Keratinocyte (primary cell): ENCODE results near the gene PTCHD1. TPM values are rescaled to one million over a fixed set of nuclear protein-coding genes. Genes with fewer than 3 reads are reported as not detected.

Experiments used
- DNase-seq: peaks from one replicate; pipeline ENCODE4 v3.0.0-alpha.2; 2011; ENCODE audit warnings: low read depth, missing footprints, low spot score
- FAIRE-seq: peaks from 2 replicates; lab custom pipeline; 2011; peaks lifted over from hg19 to GRCh38; lab: Jason Lieb, UNC
- H2AFZ ChIP-seq: 2 replicates; pipeline ENCODE4 v1.6.0; 2012; ENCODE audit warnings: low read length, control low read depth, inconsistent platforms; ENCODE audit not compliant: control insufficient read depth
- H3K27ac ChIP-seq: 2 replicates; pipeline ENCODE4 v1.5.1; 2011; ENCODE audit warnings: low read length; ENCODE audit not compliant: control insufficient read depth, insufficient read depth
- H3K27me3 ChIP-seq: 3 replicates; pipeline ENCODE4 v1.6.0; 2011; ENCODE audit warnings: low read length; ENCODE audit not compliant: control insufficient read depth, insufficient read depth; ENCODE audit errors: extremely low read depth
- H3K36me3 ChIP-seq, 2 experiments: 2 replicates in 1 of 2; 3 replicates in 1 of 2; pipeline ENCODE4 v1.5.1; 2011; ENCODE audit warnings: low read length in 2 of 2, mild to moderate bottlenecking in 1 of 2; ENCODE audit not compliant: control insufficient read depth in 2 of 2, insufficient read depth in 2 of 2; ENCODE audit errors: extremely low read depth in 1 of 2
- H3K4me1 ChIP-seq: 3 replicates; pipeline ENCODE4 v1.5.1; 2011; ENCODE audit warnings: low read length; ENCODE audit not compliant: control insufficient read depth, insufficient read depth; ENCODE audit errors: extremely low read depth
- H3K4me2 ChIP-seq: 3 replicates; pipeline ENCODE4 v1.6.0; 2011; ENCODE audit warnings: low read depth, low read length; ENCODE audit not compliant: control insufficient read depth, insufficient read depth; ENCODE audit errors: extremely low read depth
- H3K4me3 ChIP-seq, 3 experiments: fragments of 200-600 bp in 1 of 3; sonication (generic) in 1 of 3; 2 replicates in 2 of 3; 3 replicates in 1 of 3; pipeline ENCODE4 v1.5.1; 2011 to 2016; ENCODE audit warnings: low read length in 3 of 3, mild to moderate bottlenecking in 3 of 3, control low read depth in 2 of 3, inconsistent platforms in 1 of 3, low read depth in 1 of 3, mixed read lengths in 1 of 3, mixed run types in 1 of 3, moderate library complexity in 1 of 3; ENCODE audit not compliant: control insufficient read depth in 2 of 3, insufficient read depth in 2 of 3; ENCODE audit errors: extremely low read depth in 1 of 3
- H3K79me2 ChIP-seq: 2 replicates; pipeline ENCODE4 v1.6.0; 2012; ENCODE audit warnings: low read length; ENCODE audit not compliant: control insufficient read depth, insufficient read depth
- H3K9ac ChIP-seq: 3 replicates; pipeline ENCODE4 v1.6.0; 2011; ENCODE audit warnings: low read length; ENCODE audit not compliant: control insufficient read depth, insufficient read depth; ENCODE audit errors: extremely low read depth
- H3K9me1 ChIP-seq: 3 replicates; pipeline ENCODE4 v1.6.0; 2011; ENCODE audit warnings: low read length; ENCODE audit not compliant: control insufficient read depth, insufficient read depth; ENCODE audit errors: extremely low read depth
- H3K9me3 ChIP-seq: 2 replicates; pipeline ENCODE4 v1.5.1; 2012; ENCODE audit warnings: low read depth, low read length; ENCODE audit not compliant: control insufficient read depth
- H4K20me1 ChIP-seq: 3 replicates; pipeline ENCODE4 v1.6.0; 2011; ENCODE audit warnings: low read length; ENCODE audit not compliant: control insufficient read depth, insufficient read depth; ENCODE audit errors: extremely low read depth
- EZH2 ChIP-seq: IDR thresholded peaks from one replicate; pipeline ENCODE4 v1.6.1; 2012; ENCODE audit warnings: inconsistent platforms, mild to moderate bottlenecking, low read length, moderate library complexity
- dilution Hi-C: fragments of 300-500 bp; cut with MboI; formaldehyde crosslinking; loops from one replicate; pipeline ENCODE4 v1.7.0; 2020; ENCODE audit warnings: low sequenced_read_pairs; ENCODE audit not compliant: extremely low pct_ligation_motif_present
- polyA plus RNA-seq, 5 experiments: library from polyadenylated mRNA; depleted of rRNA in 3 of 5; stranded (reverse) in 3 of 5; stranded (forward) in 1 of 5; unstranded in 1 of 5; fragments of >200 nt; gene quantifications; 1 replicate in 1 of 5; 2 replicates in 3 of 5; 3 replicates in 1 of 5; pipeline versions ENCODE4 v1.2.1 to v1.2.3, GENCODE V29; 2011 to 2012; ENCODE audit warnings: missing spikeins in 2 of 5, low read depth in 1 of 5, low replicate concordance in 1 of 5
- TF ChIP-seq, protein P1 (sequence below), 3 experiments: IDR thresholded peaks in 1 of 3; conservative IDR thresholded peaks in 1 of 3; optimal IDR thresholded peaks in 1 of 3; 2 replicates in 2 of 3; 3 replicates in 1 of 3; pipeline versions ENCODE3 to v1.5.1; 2011; ENCODE audit warnings: low read length in 3 of 3, mild to moderate bottlenecking in 3 of 3, moderate library complexity in 2 of 3, control low read depth in 1 of 3, inconsistent platforms in 1 of 3; ENCODE audit not compliant: insufficient read depth in 2 of 3; ENCODE audit errors: extremely low read depth in 1 of 3

PTCHD1 gene
- polyA plus RNA-seq, 1 donor (not counting 4 experiments of a cell fraction or from before 2014, with no cell fraction given), result not detected

DNA sequence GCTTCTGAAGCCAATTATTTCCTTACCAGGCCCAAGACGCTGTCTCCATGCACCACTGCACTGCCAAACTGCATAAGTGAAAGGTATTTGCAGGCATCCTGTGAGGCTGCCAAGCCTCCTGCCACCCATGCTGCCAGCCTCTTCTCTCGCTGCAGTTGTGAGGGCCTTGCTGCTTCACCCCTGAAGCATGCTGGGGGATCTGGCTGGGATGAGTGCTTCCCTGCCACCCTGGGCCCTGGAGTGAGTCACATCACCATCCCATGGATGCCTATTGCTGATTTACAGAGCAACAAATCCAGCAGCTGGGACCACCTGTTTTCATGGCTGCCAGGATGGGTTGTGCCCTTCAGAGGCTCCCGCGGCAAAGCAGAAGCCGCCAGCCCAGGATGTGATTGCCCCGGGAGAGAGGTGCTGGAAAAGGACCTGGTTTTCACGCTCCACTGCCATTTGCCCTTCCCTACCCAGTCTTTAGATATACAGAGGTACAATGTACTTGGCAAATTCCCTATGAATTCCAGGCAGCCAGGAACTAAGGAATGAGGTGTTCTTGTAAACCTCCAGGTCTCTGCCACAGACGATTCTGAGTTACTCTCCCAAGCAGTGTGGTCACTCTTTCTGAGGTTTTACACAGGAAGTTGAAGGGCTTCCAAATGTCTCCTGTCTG is 41.5 kb upstream of the PTCHD1 start:
- dilution Hi-C loops, result no loop called here
- H3K36me3 ChIP-seq, result no peaks in the 10 kb centered on the region
- no peaks in the 10 kb centered on the region for H3K9me3 ChIP-seq
- no peaks in the 10 kb centered on the region for H4K20me1 ChIP-seq
- no peak overlapping the region for H2AFZ ChIP-seq
- FAIRE-seq (no peak), DNase-seq (no peak)
- no peak overlapping the region for H3K4me2 ChIP-seq
- no peak overlapping the region for H3K9ac ChIP-seq
- no peaks in the 10 kb centered on the region for H3K27me3 ChIP-seq
- H3K79me2 ChIP-seq, result no peaks in the 10 kb centered on the region
- TF ChIP-seq, protein P1, sequence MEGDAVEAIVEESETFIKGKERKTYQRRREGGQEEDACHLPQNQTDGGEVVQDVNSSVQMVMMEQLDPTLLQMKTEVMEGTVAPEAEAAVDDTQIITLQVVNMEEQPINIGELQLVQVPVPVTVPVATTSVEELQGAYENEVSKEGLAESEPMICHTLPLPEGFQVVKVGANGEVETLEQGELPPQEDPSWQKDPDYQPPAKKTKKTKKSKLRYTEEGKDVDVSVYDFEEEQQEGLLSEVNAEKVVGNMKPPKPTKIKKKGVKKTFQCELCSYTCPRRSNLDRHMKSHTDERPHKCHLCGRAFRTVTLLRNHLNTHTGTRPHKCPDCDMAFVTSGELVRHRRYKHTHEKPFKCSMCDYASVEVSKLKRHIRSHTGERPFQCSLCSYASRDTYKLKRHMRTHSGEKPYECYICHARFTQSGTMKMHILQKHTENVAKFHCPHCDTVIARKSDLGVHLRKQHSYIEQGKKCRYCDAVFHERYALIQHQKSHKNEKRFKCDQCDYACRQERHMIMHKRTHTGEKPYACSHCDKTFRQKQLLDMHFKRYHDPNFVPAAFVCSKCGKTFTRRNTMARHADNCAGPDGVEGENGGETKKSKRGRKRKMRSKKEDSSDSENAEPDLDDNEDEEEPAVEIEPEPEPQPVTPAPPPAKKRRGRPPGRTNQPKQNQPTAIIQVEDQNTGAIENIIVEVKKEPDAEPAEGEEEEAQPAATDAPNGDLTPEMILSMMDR (optimal IDR thresholded peaks at IDR 0.05 in 1 of 3, IDR thresholded peaks at IDR 0.05 in 1 of 3, conservative IDR thresholded peaks at IDR 0.05 in 1 of 3; ENCODE audit: extremely low read depth in 1 of 3, insufficient read depth in 2 of 3, low read length in 3 of 3), result no peak
- TF ChIP-seq EZH2, result no peak
- no peak overlapping the region for H3K27ac ChIP-seq
- H3K4me3 ChIP-seq, result no peak overlapping the region
- H3K4me1 ChIP-seq, result no peaks in the 10 kb centered on the region
- no peaks in the 10 kb centered on the region for H3K9me1 ChIP-seq

DNA sequence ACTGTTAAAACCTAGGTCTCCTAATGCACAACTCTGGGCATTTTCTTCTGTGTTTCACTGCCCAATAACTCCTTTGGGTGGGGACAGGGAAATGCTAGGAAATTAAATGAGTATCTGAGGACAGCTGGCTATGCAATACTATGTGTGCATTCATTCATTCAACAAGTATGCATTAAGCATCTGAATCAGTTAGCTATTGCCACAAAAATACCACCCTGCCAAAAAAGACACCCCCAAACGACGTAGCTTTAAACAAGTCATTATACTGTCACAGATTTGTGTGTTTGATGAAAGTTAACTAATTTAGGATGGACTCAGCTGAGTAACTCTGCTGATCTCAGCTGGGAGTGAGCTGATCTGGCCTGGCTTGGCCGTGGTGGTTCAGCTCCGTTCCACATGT is 29.8 kb upstream of the PTCHD1 start:
- no peaks in the 10 kb centered on the region for H3K9me3 ChIP-seq
- H3K79me2 ChIP-seq, result no peaks in the 10 kb centered on the region
- DNase-seq (no peak), FAIRE-seq (no peak)
- dilution Hi-C loops, result no loop called here
- no peak overlapping the region for H3K4me3 ChIP-seq
- H2AFZ ChIP-seq, result no peak overlapping the region
- TF ChIP-seq EZH2, result no peak
- H3K27me3 ChIP-seq, result no peaks in the 10 kb centered on the region
- no peaks in the 10 kb centered on the region for H4K20me1 ChIP-seq
- H3K4me1 ChIP-seq, result no peaks in the 10 kb centered on the region
- no peaks in the 10 kb centered on the region for H3K9me1 ChIP-seq
- H3K27ac ChIP-seq, result no peak overlapping the region
- H3K4me2 ChIP-seq, result no peak overlapping the region
- no peaks in the 10 kb centered on the region for H3K36me3 ChIP-seq
- H3K9ac ChIP-seq, result no peak overlapping the region

DNA sequence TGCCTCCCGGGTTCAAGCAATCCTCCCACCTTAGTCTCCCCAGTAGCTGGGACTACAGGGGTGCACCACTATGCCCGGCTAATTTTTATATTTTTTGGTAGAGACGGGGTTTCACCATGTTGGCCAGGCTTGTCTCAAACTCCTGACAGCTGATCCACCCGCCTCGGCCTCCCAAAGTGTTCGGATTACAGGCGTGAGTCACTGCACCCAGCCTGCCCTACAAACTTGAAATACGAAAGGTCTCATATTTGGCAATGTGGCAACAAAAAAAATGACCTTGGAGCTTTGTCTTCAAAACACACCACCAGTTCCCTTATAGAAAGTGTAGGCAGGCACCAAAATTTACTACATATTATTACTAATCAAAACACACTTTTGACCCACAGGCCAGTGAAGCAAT is 22.9 kb upstream of the PTCHD1 start:
- Histone ChIP-seq H3K9ac (no peak overlapping the region), H2AFZ (no peak overlapping the region), H3K9me3 (no peaks in the 10 kb centered on the region), H3K79me2 (no peaks in the 10 kb centered on the region), H3K36me3 (no peaks in the 10 kb centered on the region), H3K4me2 (no peak overlapping the region), H4K20me1 (no peaks in the 10 kb centered on the region), H3K27me3 (no peaks in the 10 kb centered on the region), H3K27ac (no peak overlapping the region), H3K4me3 (no peak overlapping the region), H3K9me1 (no peaks in the 10 kb centered on the region), H3K4me1 (no peaks in the 10 kb centered on the region)
- DNase-seq, result no peak
- FAIRE-seq, result no peak
- dilution Hi-C loops, result no loop called here
- TF ChIP-seq, protein P1 (optimal IDR thresholded peaks at IDR 0.05 in 1 of 3, IDR thresholded peaks at IDR 0.05 in 1 of 3, conservative IDR thresholded peaks at IDR 0.05 in 1 of 3; ENCODE audit: extremely low read depth in 1 of 3, insufficient read depth in 2 of 3, low read length in 3 of 3), result no peak
- TF ChIP-seq EZH2, result no peak
